DND-41 (cell line): ENCODE results near the gene USH1G.

Experiments
- ATAC-seq: fragments of 200-7000 bp; cut with Tn5 transposase; 3 replicates; pipeline ENCODE4 v1.9.1; 2021; ENCODE audit warnings: low read depth; ENCODE audit not compliant: insufficient read depth
- DNase-seq: peaks from one replicate; pipeline ENCODE4 v3.0.0-alpha.2; 2020
- H2AFZ ChIP-seq: 2 replicates; pipeline ENCODE4 v1.6.0; 2012; ENCODE audit warnings: low read depth, low read length
- H3K27ac ChIP-seq: 2 replicates; pipeline ENCODE4 v1.5.1; 2012; ENCODE audit warnings: low read length, inconsistent platforms
- H3K27me3 ChIP-seq: fragments of 200-600 bp; sonication (generic); 2 replicates; pipeline ENCODE4 v1.6.0; 2012; ENCODE audit warnings: low read length, mild to moderate bottlenecking, inconsistent platforms; ENCODE audit not compliant: insufficient read depth, poor library complexity
- H3K36me3 ChIP-seq: 2 replicates; pipeline ENCODE4 v1.5.1; 2012; ENCODE audit warnings: low read length, inconsistent platforms; ENCODE audit not compliant: insufficient read depth
- H3K4me1 ChIP-seq: 2 replicates; pipeline ENCODE4 v1.5.1; 2012; ENCODE audit warnings: mild to moderate bottlenecking, low read length; ENCODE audit not compliant: insufficient read depth
- H3K4me2 ChIP-seq: 2 replicates; pipeline ENCODE4 v1.6.0; 2012; ENCODE audit warnings: mild to moderate bottlenecking, moderate library complexity, low read length, inconsistent platforms; ENCODE audit not compliant: insufficient read depth
- H3K4me3 ChIP-seq, 2 experiments: fragments of 200-600 bp in 1 of 2; shearing (Covaris generic) in 1 of 2; 2 replicates each; pipeline ENCODE4 v1.5.1; 2012 to 2016; ENCODE audit warnings: inconsistent platforms in 2 of 2, low read length in 2 of 2, mild to moderate bottlenecking in 2 of 2, low read depth in 1 of 2, moderate library complexity in 1 of 2
- H3K79me2 ChIP-seq: 2 replicates; pipeline ENCODE4 v1.6.0; 2012; ENCODE audit warnings: low read length, inconsistent platforms; ENCODE audit not compliant: insufficient read depth
- H3K9ac ChIP-seq: 2 replicates; pipeline ENCODE4 v1.6.0; 2012; ENCODE audit warnings: low read depth, mild to moderate bottlenecking, inconsistent platforms, low read length, moderate library complexity
- H3K9me3 ChIP-seq: 2 replicates; pipeline ENCODE4 v1.5.1; 2012; ENCODE audit warnings: low read length, moderate library complexity, mild to moderate bottlenecking, inconsistent platforms; ENCODE audit not compliant: insufficient read depth, severe bottlenecking
- H4K20me1 ChIP-seq: 2 replicates; pipeline ENCODE4 v1.6.0; 2012; ENCODE audit warnings: low read length; ENCODE audit not compliant: insufficient read depth
- EZH2 ChIP-seq: IDR thresholded peaks from 3 replicates; pipeline ENCODE4 v1.6.1; 2012; ENCODE audit warnings: borderline replicate concordance, low read depth, mild to moderate bottlenecking, moderate library complexity, low read length, inconsistent platforms; ENCODE audit not compliant: severe bottlenecking
- TF ChIP-seq, protein P1 (sequence below): IDR thresholded peaks from 2 replicates; pipeline ENCODE4 v1.5.1; 2012; ENCODE audit warnings: borderline replicate concordance, low read length, moderate library complexity, mild to moderate bottlenecking; ENCODE audit not compliant: poor library complexity, severe bottlenecking; ENCODE audit errors: extremely low read depth

Gene USH1G

DNA sequence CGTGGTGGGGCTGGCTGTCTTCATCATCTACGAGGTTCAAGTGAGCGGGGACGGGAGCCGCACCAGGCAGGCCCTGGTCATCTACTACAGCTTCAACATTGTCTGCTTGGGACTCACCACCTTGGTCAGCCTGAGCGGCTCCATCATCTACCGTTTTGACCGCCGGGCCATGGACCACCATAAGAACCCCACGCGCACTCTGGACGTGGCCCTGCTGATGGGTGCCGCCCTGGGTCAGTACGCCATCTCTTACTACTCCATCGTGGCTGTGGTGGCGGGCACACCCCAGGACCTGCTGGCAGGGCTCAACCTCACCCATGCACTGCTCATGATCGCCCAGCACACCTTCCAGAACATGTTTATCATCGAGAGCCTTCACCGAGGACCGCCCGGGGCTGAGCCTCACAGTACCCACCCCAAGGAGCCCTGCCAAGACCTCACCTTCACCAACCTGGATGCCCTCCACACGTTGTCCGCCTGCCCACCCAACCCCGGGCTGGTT, 7.5 kb upstream of the USH1G start:
- ATAC-seq, result no peak
- Histone ChIP-seq H3K4me1 (no peaks in the 10 kb centered on the region), H3K4me3 (no peak overlapping the region), H3K27ac (no peak overlapping the region), H3K4me2 (no peak overlapping the region), H3K9me3 (no peaks in the 10 kb centered on the region), H3K9ac (no peak overlapping the region), H2AFZ (no peak overlapping the region), H4K20me1 (no peaks in the 10 kb centered on the region; the same call in 1 of the 2 replicates), H3K27me3 (peaks cover 16% of the 10 kb centered on the region), H3K79me2 (no peaks in the 10 kb centered on the region), H3K36me3 (no peaks in the 10 kb centered on the region)
- no peak for DNase-seq
- TF ChIP-seq, protein P1, sequence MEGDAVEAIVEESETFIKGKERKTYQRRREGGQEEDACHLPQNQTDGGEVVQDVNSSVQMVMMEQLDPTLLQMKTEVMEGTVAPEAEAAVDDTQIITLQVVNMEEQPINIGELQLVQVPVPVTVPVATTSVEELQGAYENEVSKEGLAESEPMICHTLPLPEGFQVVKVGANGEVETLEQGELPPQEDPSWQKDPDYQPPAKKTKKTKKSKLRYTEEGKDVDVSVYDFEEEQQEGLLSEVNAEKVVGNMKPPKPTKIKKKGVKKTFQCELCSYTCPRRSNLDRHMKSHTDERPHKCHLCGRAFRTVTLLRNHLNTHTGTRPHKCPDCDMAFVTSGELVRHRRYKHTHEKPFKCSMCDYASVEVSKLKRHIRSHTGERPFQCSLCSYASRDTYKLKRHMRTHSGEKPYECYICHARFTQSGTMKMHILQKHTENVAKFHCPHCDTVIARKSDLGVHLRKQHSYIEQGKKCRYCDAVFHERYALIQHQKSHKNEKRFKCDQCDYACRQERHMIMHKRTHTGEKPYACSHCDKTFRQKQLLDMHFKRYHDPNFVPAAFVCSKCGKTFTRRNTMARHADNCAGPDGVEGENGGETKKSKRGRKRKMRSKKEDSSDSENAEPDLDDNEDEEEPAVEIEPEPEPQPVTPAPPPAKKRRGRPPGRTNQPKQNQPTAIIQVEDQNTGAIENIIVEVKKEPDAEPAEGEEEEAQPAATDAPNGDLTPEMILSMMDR, result no peak
- no peak for TF ChIP-seq EZH2

DNA sequence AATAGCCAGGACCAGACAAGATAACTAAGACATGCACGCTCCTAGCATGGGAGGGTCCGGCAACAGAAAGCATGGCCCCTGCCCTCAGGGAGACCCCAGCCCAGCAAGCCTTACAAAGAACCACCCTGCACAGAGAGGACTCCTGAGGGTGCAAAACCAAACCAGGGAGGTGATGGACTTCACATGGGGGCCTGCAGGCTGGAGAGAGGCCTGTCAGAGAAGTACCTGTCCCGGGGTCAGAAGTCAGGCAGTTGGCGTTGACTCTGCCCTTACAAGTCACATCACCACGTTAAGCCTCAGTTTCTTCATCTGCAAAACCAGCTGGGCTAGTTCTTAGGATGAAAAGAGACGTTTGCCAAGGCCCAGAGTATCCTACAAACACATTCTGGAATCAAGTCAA, 5.7 kb upstream of the USH1G start:
- Histone ChIP-seq H3K9me3 (no peaks in the 10 kb centered on the region), H3K4me3 (no peak overlapping the region), H3K27ac (no peak overlapping the region), H3K36me3 (no peaks in the 10 kb centered on the region), H4K20me1 (no peaks in the 10 kb centered on the region; the same call in 1 of the 2 replicates), H3K27me3 (peaks cover 18% of the 10 kb centered on the region), H3K79me2 (no peaks in the 10 kb centered on the region), H3K4me1 (no peaks in the 10 kb centered on the region), H2AFZ (no peak overlapping the region), H3K9ac (no peak overlapping the region), H3K4me2 (no peak overlapping the region)
- TF ChIP-seq, protein P1, result no peak
- no peak for TF ChIP-seq EZH2
- no peak for ATAC-seq
- no peak for DNase-seq

DNA sequence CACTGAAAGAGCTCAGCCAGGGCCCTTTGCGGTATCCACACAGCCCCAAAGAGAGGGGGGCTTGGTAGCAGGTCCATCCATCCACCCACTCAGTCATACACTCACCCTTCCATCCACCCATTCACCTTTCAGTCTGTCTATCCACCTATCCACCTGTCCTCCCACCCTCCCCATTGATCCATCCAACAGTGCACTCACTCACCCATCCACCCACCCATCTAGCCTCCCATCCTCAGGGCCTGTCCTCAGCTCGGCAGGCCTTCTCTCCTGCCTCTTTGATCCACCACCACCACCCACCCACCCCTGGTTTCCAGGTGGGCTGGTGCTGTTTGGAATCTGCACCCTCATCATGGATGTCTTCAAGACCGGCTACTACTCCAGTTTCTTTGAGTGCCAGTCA, 2.2 kb upstream of the USH1G start:
- no peak for DNase-seq
- Histone ChIP-seq H3K27ac (no peak overlapping the region), H3K4me2 (no peak overlapping the region), H3K79me2 (no peaks in the 10 kb centered on the region), H3K9ac (no peak overlapping the region), H3K9me3 (no peaks in the 10 kb centered on the region), H4K20me1 (no peaks in the 10 kb centered on the region; the same call in 1 of the 2 replicates), H3K4me1 (no peaks in the 10 kb centered on the region), H3K27me3 (peaks cover 24% of the 10 kb centered on the region), H3K36me3 (no peaks in the 10 kb centered on the region), H3K4me3 (no peak overlapping the region), H2AFZ (no peak overlapping the region)
- TF ChIP-seq, protein P1, result no peak
- TF ChIP-seq EZH2, result no peak
- no peak for ATAC-seq
